NCI-H1694 treated with DMSO at 0.1 percent for 48 hours (cell line): ENCODE data around the gene ELFN1.
A peak's percentile ranks its signal among the peaks of the same experiment; 100 is the strongest.

Experiments used
- DNase-seq: peaks from one replicate; lab custom pipeline; 2025; lab: John Stamatoyannopoulos, UW

ELFN1 gene

DNA sequence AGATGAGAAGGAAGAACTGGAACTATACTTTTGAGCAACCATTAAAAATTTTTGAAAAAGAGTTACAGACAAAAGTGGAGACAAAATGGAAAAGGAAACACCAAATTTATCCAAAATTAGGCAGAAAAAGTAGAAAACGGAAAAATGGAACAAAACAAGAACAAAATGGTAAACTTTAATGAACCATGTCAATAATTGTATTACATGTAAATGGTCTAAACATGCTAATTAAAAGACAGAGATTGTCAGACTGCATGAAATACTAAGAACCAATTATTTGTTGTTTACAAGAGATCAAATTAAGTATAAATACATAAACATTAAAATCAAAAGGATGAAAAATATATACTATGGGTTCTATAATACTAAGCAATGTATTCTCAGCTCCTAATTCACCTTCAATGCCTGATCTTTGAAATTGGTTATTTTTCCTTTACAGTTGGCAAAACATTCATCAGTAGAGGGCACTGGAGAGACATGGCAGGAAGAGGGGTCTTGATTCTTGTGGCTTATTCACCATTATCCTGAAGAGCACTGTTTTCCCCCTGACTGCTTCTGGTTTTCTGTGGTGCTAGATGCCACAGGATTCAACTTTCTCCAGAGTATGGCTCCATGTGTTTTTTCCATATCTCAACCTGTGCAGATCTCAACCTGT is 124.9 kb downstream of the ELFN1 start:
- peak; percentile 38 for DNase-seq
